ENCODE results near the gene TKTL1. TPM values are rescaled to one million over a fixed set of nuclear protein-coding genes. Genes with fewer than 3 reads are reported as not detected.
A peak's percentile ranks its signal among the peaks of the same experiment; 100 is the strongest.

The TKTL1 gene
- polyA plus RNA-seq, 1 donor, result 0.28 TPM

DNA sequence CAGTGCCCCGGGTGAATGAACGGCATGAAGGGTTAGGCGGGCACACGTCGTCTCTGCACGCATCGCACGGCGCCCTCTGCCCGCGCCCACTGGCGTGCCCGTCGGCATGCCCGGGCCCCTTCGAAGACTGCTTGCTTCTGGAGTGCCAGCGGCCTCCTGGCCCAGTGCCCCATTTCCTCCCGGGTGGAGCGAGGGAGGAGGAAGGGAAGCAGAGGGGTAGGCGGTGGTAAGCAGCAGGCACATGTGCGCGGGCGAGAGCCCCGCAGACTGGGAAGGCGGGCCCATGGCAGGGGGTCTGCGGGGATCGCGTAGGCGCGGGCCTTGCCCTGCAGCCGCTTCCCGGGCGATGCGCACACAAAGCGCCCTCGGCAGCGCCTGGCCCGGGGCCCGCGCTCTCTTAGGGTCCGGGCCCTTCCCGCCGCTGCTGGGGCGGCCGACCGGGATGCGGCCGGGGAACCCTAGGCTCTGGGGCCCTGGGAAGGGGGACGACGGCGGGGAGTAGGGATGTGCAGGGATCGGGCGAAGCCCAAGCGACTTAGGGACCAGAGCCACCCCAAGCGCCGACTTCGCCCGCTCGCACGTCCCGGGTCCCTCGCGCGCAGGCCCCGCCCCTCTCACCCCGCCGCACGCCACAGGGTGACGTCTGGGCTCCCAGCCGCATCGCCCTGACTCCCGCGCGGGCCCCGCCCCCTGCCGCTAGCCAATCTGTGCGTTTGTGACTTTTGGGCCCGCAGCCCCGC, 82.6 kb downstream of the TKTL1 start:
- DNase-seq, result no peak

DNA sequence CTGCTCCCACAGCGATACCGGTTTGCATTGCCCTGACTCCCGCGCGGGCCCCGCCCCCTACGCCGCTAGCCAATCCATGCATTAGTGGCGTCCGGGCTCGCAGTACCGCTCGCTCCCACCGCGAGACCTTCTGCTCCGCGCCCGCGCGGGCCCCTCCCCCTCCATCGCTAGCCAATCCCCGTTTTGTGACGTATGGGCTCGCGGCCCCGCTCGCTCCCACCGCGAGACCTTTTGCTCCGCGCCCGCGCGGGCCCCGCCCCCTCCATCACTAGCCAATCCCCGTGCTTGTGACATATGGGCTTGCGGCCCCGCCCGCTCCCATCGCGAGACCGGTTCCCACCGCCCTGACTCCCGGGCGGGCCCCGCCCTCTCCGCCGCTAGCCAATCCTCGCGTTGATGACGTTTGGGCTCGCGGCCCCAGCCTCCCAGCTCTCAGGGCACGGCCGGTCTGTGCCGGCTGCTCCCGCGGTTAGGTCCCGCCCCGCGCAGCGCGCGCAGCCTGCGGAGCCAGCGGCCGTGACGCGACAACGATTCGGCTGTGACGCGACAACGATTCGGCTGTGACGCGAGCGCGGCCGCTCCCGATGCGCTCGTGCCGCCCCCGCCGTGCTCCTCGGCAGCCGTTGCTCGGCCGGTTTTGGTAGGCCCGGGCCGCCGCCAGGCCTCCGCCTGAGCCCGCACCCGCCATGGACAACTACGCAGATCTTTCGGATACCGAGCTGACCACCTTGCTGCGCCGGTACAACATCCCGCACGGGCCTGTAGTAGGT, 83.4 kb downstream of the TKTL1 start, which contains the start of gene EMD:
Gene EMD (plus strand): TSS at position 497 of the 770 bp plus-strand sequence. CDS start 190 bp downstream, at position 687.
- peak; percentile 93 for DNase-seq

DNA sequence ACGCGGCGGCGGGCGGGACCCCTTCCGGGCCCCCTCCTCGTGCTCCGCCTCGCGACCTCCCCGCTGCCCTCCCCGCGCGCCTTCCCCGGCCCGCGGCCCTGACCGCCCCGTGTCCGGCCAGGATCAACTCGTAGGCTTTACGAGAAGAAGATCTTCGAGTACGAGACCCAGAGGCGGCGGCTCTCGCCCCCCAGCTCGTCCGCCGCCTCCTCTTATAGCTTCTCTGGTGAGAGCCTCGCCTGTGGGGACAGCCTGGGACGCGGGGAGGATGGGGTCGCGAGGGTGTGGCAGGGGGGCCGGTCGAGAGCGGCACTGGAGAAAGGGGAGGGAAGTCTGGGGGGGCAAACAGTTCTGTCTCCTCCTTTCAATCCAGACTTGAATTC, 84.0 kb downstream of the TKTL1 start:
- no peak for DNase-seq

Other genes starting within 250 kb of the TKTL1 start
- gene MECP2, start 198.1 kb upstream of the TKTL1 start, polyA plus RNA-seq (ENCODE audit: insufficient read length), result 29.0 TPM
- not detected for gene OPN1LW, start 151.6 kb upstream of the TKTL1 start, polyA plus RNA-seq (ENCODE audit: insufficient read length)
- gene OPN1MW, start 113.2 kb upstream of the TKTL1 start, polyA plus RNA-seq (ENCODE audit: insufficient read length), result not detected
- gene OPN1MW2, start 76.0 kb upstream of the TKTL1 start, polyA plus RNA-seq (ENCODE audit: insufficient read length), result not detected
- not detected for gene OPN1MW3, start 38.2 kb upstream of the TKTL1 start, polyA plus RNA-seq (ENCODE audit: insufficient read length)
- gene TEX28, start 671 bp upstream of the TKTL1 start, polyA plus RNA-seq (ENCODE audit: insufficient read length), result not detected
- gene FLNA, start 78.8 kb downstream of the TKTL1 start, polyA plus RNA-seq (ENCODE audit: insufficient read length), result 416 TPM
- gene EMD, start 83.5 kb downstream of the TKTL1 start, polyA plus RNA-seq (ENCODE audit: insufficient read length), result 68.2 TPM
- 2,735 TPM for gene RPL10, start 102.6 kb downstream of the TKTL1 start, polyA plus RNA-seq (ENCODE audit: insufficient read length)
- gene DNASE1L1, start 113.5 kb downstream of the TKTL1 start, polyA plus RNA-seq (ENCODE audit: insufficient read length), result 13.1 TPM
- 39.1 TPM for gene TAFAZZIN, start 115.7 kb downstream of the TKTL1 start, polyA plus RNA-seq (ENCODE audit: insufficient read length)
- 140 TPM for gene ATP6AP1, start 132.9 kb downstream of the TKTL1 start, polyA plus RNA-seq (ENCODE audit: insufficient read length)
- 126 TPM for gene GDI1, start 141.4 kb downstream of the TKTL1 start, polyA plus RNA-seq (ENCODE audit: insufficient read length)
- gene FAM50A, start 148.3 kb downstream of the TKTL1 start, polyA plus RNA-seq (ENCODE audit: insufficient read length), result 49.6 TPM
- gene PLXNA3, start 162.5 kb downstream of the TKTL1 start, polyA plus RNA-seq (ENCODE audit: insufficient read length), result 60.5 TPM
- 8.9 TPM for gene LAGE3, start 183.5 kb downstream of the TKTL1 start, polyA plus RNA-seq (ENCODE audit: insufficient read length)
- gene UBL4A, start 190.8 kb downstream of the TKTL1 start, polyA plus RNA-seq (ENCODE audit: insufficient read length), result 24.5 TPM
- gene SLC10A3, start 194.8 kb downstream of the TKTL1 start, polyA plus RNA-seq (ENCODE audit: insufficient read length), result 15.2 TPM
- gene FAM3A, start 220.4 kb downstream of the TKTL1 start, polyA plus RNA-seq (ENCODE audit: insufficient read length), result 28.7 TPM

Data from left kidney (tissue), 2 donors.